Neural cell (in vitro differentiated cells): Measurements from ENCODE around the gene APOBR. TPM values are rescaled to one million over a fixed set of nuclear protein-coding genes. Genes with fewer than 3 reads are reported as not detected.

Experiments
- H2AFZ ChIP-seq: fragments of 200-600, 300-800 bp; sonication (generic), shearing (Covaris generic); 2 replicates; pipeline ENCODE4 v1.6.0; 2014; ENCODE audit warnings: low read depth, mild to moderate bottlenecking, antibody characterized with exemption, low read length, moderate library complexity
- H3F3A ChIP-seq: fragments of 200-600 bp; shearing (Covaris generic); 2 replicates; pipeline ENCODE4 v1.6.1; 2016; ENCODE audit warnings: mild to moderate bottlenecking, moderate library complexity, mixed read lengths, antibody characterized with exemption, low read length; ENCODE audit not compliant: insufficient read depth, poor library complexity, severe bottlenecking
- H3K27ac ChIP-seq: fragments of 200-600, 300-800 bp; sonication (generic), shearing (Covaris generic); 2 replicates; pipeline ENCODE4 v1.5.1; 2014; ENCODE audit warnings: mild to moderate bottlenecking, low read length, moderate library complexity
- H3K27me3 ChIP-seq: fragments of 300-800, 200-600 bp; sonication (generic), shearing (Covaris generic); 2 replicates; pipeline ENCODE4 v1.6.0; 2014; ENCODE audit warnings: mild to moderate bottlenecking, low read depth, low read length, moderate library complexity; ENCODE audit not compliant: insufficient read depth
- H3K36me3 ChIP-seq: fragments of 300-800, 200-600 bp; sonication (generic), shearing (Covaris generic); 2 replicates; pipeline ENCODE4 v1.5.1; 2014; ENCODE audit warnings: mild to moderate bottlenecking, antibody characterized with exemption, low read length, moderate library complexity; ENCODE audit not compliant: insufficient read depth
- H3K4me2 ChIP-seq: fragments of 300-800, 200-600 bp; sonication (generic), shearing (Covaris generic); 2 replicates; pipeline ENCODE4 v1.6.0; 2014; ENCODE audit warnings: mild to moderate bottlenecking, low read length
- H3K4me3 ChIP-seq: fragments of 300-800, 200-600 bp; sonication (generic), shearing (Covaris generic); 2 replicates; pipeline ENCODE4 v1.5.1; 2014; ENCODE audit warnings: mild to moderate bottlenecking, low read length, moderate library complexity
- H3K79me2 ChIP-seq: fragments of 200-600 bp; shearing (Covaris generic); replicated peaks from 2 replicates; pipeline ENCODE4 v1.6.0; 2014; ENCODE audit warnings: mild to moderate bottlenecking, low read length, moderate library complexity; ENCODE audit not compliant: insufficient read depth
- H3K9ac ChIP-seq: fragments of 300-800, 200-600 bp; sonication (generic), shearing (Covaris generic); 2 replicates; pipeline ENCODE4 v1.6.1; 2016; ENCODE audit warnings: mild to moderate bottlenecking, low read length, mixed read lengths
- H3K9me2 ChIP-seq: fragments of 200-600 bp; shearing (Covaris generic); 2 replicates; pipeline ENCODE4 v1.6.1; 2016; ENCODE audit warnings: mild to moderate bottlenecking, low read length, mixed read lengths; ENCODE audit not compliant: insufficient read depth
- H3K9me3 ChIP-seq: fragments of 200-600, 300-800 bp; sonication (generic), shearing (Covaris generic); 2 replicates; pipeline ENCODE4 v1.6.1; 2016; ENCODE audit warnings: mild to moderate bottlenecking, mixed run types, low read length, moderate library complexity, mixed read lengths
- H4K20me1 ChIP-seq: fragments of 200-600 bp; shearing (Covaris generic); 2 replicates; pipeline ENCODE4 v1.6.1; 2016; ENCODE audit warnings: mild to moderate bottlenecking, mixed run types; ENCODE audit not compliant: insufficient read depth
- EP300 ChIP-seq: fragments of 450-650 bp; conservative IDR thresholded peaks from 2 replicates; pipeline ENCODE4 v1.6.1; 2014; ENCODE audit warnings: antibody characterized with exemption, mild to moderate bottlenecking, moderate library complexity; ENCODE audit not compliant: poor library complexity, severe bottlenecking
- EZH2 ChIP-seq: fragments of 200-600, 300-800 bp; shearing (Covaris generic), sonication (generic); IDR thresholded peaks from 2 replicates; pipeline ENCODE4 v1.6.1; 2014; ENCODE audit warnings: antibody characterized with exemption, low read length, borderline replicate concordance, mild to moderate bottlenecking; ENCODE audit not compliant: insufficient read depth, poor library complexity, severe bottlenecking
- MXI1 ChIP-seq: fragments of 450-650 bp; conservative IDR thresholded peaks from 2 replicates; pipeline ENCODE4 v1.6.1; 2014; ENCODE audit warnings: antibody characterized with exemption, mild to moderate bottlenecking; ENCODE audit not compliant: poor library complexity, severe bottlenecking
- POLR2AphosphoS5 ChIP-seq: IDR thresholded peaks from 2 replicates; pipeline ENCODE4 v1.6.1; 2012
- RAD21 ChIP-seq: fragments of 450-650 bp; conservative IDR thresholded peaks from 2 replicates; pipeline ENCODE4 v1.6.1; 2014; ENCODE audit warnings: antibody characterized with exemption, mild to moderate bottlenecking, moderate library complexity
- SMC3 ChIP-seq: fragments of 450-650 bp; conservative IDR thresholded peaks from 2 replicates; pipeline ENCODE4 v1.6.1; 2014; ENCODE audit warnings: antibody characterized with exemption, mild to moderate bottlenecking, moderate library complexity; ENCODE audit not compliant: poor library complexity
- TAF1 ChIP-seq: IDR thresholded peaks from 2 replicates; pipeline ENCODE4 v1.6.1; 2012; ENCODE audit warnings: low read depth
- polyA plus RNA-seq: library from polyadenylated mRNA; depleted of rRNA; stranded (reverse); fragments of >200 nt; gene quantifications from 2 replicates; pipeline ENCODE4 v1.2.3, GENCODE V29; 2014
- TF ChIP-seq, protein P1 (sequence below): IDR thresholded peaks from 2 replicates; pipeline ENCODE4 v1.6.1; 2012; ENCODE audit warnings: borderline replicate concordance
- TF ChIP-seq, protein P2 (sequence below): fragments of 450-650 bp; IDR thresholded peaks from 2 replicates; pipeline ENCODE4 v1.5.1; 2014; ENCODE audit warnings: antibody characterized with exemption, mild to moderate bottlenecking, moderate library complexity; ENCODE audit not compliant: poor library complexity, severe bottlenecking

The APOBR gene
- polyA plus RNA-seq, 1 donor from 2014 or later: not detected

GRCh38 chr16:28511801-28512789, 17.7 kb downstream of the APOBR start:
- H3K27ac ChIP-seq: no peak overlapping the region
- no peak overlapping the region for H3K4me2 ChIP-seq
- no peaks in the 10 kb centered on the region for H3K9me3 ChIP-seq
- TF ChIP-seq, protein P1, sequence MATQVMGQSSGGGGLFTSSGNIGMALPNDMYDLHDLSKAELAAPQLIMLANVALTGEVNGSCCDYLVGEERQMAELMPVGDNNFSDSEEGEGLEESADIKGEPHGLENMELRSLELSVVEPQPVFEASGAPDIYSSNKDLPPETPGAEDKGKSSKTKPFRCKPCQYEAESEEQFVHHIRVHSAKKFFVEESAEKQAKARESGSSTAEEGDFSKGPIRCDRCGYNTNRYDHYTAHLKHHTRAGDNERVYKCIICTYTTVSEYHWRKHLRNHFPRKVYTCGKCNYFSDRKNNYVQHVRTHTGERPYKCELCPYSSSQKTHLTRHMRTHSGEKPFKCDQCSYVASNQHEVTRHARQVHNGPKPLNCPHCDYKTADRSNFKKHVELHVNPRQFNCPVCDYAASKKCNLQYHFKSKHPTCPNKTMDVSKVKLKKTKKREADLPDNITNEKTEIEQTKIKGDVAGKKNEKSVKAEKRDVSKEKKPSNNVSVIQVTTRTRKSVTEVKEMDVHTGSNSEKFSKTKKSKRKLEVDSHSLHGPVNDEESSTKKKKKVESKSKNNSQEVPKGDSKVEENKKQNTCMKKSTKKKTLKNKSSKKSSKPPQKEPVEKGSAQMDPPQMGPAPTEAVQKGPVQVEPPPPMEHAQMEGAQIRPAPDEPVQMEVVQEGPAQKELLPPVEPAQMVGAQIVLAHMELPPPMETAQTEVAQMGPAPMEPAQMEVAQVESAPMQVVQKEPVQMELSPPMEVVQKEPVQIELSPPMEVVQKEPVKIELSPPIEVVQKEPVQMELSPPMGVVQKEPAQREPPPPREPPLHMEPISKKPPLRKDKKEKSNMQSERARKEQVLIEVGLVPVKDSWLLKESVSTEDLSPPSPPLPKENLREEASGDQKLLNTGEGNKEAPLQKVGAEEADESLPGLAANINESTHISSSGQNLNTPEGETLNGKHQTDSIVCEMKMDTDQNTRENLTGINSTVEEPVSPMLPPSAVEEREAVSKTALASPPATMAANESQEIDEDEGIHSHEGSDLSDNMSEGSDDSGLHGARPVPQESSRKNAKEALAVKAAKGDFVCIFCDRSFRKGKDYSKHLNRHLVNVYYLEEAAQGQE: no peak
- TF ChIP-seq SMC3: no peak
- TF ChIP-seq EP300: no peak
- no peak for TF ChIP-seq EZH2
- TF ChIP-seq, protein P2, sequence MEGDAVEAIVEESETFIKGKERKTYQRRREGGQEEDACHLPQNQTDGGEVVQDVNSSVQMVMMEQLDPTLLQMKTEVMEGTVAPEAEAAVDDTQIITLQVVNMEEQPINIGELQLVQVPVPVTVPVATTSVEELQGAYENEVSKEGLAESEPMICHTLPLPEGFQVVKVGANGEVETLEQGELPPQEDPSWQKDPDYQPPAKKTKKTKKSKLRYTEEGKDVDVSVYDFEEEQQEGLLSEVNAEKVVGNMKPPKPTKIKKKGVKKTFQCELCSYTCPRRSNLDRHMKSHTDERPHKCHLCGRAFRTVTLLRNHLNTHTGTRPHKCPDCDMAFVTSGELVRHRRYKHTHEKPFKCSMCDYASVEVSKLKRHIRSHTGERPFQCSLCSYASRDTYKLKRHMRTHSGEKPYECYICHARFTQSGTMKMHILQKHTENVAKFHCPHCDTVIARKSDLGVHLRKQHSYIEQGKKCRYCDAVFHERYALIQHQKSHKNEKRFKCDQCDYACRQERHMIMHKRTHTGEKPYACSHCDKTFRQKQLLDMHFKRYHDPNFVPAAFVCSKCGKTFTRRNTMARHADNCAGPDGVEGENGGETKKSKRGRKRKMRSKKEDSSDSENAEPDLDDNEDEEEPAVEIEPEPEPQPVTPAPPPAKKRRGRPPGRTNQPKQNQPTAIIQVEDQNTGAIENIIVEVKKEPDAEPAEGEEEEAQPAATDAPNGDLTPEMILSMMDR: no peak
- no peak for TF ChIP-seq MXI1
- TF ChIP-seq TAF1: no peak
- no peak for TF ChIP-seq POLR2AphosphoS5
- no peak for TF ChIP-seq RAD21
- H3K79me2 ChIP-seq: no peaks in the 10 kb centered on the region
- no peak overlapping the region for H3K9ac ChIP-seq
- no peaks in the 10 kb centered on the region for H3K36me3 ChIP-seq
- H3K9me2 ChIP-seq: no peaks in the 10 kb centered on the region
- H3K4me3 ChIP-seq: no peak overlapping the region
- H4K20me1 ChIP-seq: no peaks in the 10 kb centered on the region
- no peak overlapping the region for H2AFZ ChIP-seq
- H3F3A ChIP-seq: no peaks in the 10 kb centered on the region
- H3K27me3 ChIP-seq: no peaks in the 10 kb centered on the region

DNA sequence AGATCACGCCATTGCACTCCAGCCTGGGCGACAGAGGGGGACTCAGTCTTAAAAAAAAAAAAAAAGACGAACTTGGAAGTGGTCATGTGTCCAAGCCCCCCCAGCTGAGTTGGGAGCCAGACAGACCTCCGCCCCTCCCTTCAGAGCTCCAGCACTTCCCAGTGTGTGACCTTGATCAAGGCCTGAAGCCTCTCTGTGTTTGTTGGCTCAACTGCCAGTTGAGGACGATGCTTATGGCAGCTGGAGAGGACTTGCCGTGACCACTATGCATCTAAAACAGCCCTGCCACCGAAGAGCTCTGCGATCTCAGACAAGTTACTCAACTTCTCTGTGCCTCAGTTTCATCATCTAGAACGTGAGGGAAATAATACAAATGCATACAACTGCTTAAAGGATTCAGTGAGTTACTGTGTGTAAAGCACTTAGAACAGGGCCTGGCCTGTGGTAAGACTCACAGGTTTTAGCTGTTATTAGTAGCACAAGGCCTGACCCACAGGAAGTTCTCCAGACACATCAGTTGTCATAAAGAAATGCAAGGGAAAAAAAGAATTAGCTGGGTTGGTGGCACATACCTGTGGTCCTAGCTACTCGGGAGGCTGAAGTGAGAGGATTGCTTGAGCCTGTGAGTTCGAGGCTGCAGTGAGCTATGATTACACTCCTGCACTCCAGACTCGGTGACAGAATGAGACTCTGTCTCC, 19.2 kb downstream of the APOBR start:
- Histone ChIP-seq H3F3A (no peaks in the 10 kb centered on the region), H3K9me2 (no peaks in the 10 kb centered on the region), H3K27ac (no peak overlapping the region), H3K9ac (no peak overlapping the region), H3K4me3 (no peak overlapping the region), H4K20me1 (no peaks in the 10 kb centered on the region), H2AFZ (no peak overlapping the region), H3K36me3 (no peaks in the 10 kb centered on the region), H3K9me3 (no peaks in the 10 kb centered on the region), H3K79me2 (no peaks in the 10 kb centered on the region), H3K4me2 (no peak overlapping the region), H3K27me3 (no peaks in the 10 kb centered on the region)
- TF ChIP-seq EP300: no peak
- TF ChIP-seq RAD21: no peak
- TF ChIP-seq MXI1: no peak
- no peak for TF ChIP-seq TAF1
- TF ChIP-seq SMC3: no peak
- TF ChIP-seq, protein P1: no peak
- no peak for TF ChIP-seq EZH2
